SU-DHL-6 (cell line): ENCODE results near the gene PPP1CA.

Experiments used
- EZH2phosphoT487 ChIP-seq: fragments of 200-600 bp; sonication (generic), shearing (Covaris generic); conservative IDR thresholded peaks from 2 replicates; pipeline ENCODE4 v1.6.1; 2018; ENCODE audit warnings: mild to moderate bottlenecking, antibody characterized with exemption, low read length, moderate library complexity, mixed read lengths
- TF ChIP-seq, protein P1 (sequence below): fragments of 200-600 bp; sonication (generic); IDR thresholded peaks from one replicate; pipeline ENCODE4 v1.5.1; 2017; ENCODE audit warnings: antibody characterized with exemption, mild to moderate bottlenecking, low read length, moderate library complexity; ENCODE audit not compliant: insufficient read depth, poor library complexity, severe bottlenecking

DNA sequence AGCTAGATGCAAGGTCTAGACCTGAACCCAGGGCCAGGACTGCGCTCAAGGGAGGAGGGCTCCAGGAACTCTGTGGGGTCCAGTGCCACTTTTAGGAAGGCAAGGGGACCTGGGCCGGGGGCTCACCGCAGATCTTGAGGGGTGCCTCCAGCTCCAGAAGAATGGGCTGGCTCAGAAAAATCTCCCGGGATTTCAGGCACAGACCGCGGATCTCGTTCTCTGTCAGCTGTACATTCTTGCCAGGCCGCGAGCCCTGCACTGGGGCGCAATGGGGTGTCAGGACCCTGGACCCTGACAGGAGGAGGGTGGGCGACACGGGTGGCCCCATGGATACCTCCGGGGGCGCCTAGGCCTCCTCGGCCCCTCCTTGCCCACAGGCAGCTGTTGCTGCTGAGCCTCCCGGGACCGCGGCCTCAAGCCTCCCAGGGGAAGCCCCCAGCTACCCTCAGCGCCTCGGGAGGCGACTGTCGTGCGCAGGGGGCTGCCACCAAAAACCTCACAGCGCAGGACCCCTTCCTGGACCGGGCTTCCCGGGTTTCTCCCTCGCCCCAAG lies 640 bp downstream of the PPP1CA start:
- TF ChIP-seq, protein P1, sequence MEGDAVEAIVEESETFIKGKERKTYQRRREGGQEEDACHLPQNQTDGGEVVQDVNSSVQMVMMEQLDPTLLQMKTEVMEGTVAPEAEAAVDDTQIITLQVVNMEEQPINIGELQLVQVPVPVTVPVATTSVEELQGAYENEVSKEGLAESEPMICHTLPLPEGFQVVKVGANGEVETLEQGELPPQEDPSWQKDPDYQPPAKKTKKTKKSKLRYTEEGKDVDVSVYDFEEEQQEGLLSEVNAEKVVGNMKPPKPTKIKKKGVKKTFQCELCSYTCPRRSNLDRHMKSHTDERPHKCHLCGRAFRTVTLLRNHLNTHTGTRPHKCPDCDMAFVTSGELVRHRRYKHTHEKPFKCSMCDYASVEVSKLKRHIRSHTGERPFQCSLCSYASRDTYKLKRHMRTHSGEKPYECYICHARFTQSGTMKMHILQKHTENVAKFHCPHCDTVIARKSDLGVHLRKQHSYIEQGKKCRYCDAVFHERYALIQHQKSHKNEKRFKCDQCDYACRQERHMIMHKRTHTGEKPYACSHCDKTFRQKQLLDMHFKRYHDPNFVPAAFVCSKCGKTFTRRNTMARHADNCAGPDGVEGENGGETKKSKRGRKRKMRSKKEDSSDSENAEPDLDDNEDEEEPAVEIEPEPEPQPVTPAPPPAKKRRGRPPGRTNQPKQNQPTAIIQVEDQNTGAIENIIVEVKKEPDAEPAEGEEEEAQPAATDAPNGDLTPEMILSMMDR = no peak
- no peak for TF ChIP-seq EZH2phosphoT487
